ENCODE results near the gene SFT2D1.
"Not testable (repeated sequence)": the region's sequence is repeated elsewhere in the genome, so short reads cannot be mapped to it uniquely, and the experiment has no call there.

SFT2D1 gene

DNA sequence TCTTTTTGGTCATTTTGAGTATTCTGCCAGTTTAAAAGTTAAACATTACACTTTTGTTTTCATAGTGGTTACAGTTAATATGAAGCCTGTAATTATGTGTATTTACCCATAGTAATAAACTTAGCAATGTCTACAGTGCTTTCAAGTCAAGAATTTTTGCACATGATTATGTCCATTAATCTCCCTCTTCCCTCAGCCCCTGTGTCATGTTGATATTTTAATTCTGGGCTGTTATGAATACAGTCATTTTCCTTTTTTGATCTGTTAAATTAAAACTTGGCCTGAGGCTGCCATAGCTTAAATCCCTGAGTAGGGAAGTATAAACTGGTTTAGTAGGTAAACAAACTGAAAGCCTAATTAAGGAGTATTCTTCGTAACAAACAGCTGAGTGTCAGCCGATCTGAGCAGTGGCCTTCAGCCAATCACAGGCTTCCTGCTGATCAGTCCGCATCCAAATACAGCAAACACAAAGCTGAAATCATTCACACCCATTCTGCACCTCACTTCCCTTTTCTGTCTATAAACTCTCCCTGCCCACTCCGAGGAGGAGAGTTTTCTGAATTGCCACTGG is 9.5 kb upstream of the SFT2D1 start:
- Histone ChIP-seq H3K4me1 (ENCODE audit: control insufficient read depth in 2 of 2, insufficient read depth in 2 of 2, low read length in 2 of 2) (peaks cover 0 to 10% of the 10 kb centered on the region in 2 donors), H3K27me3 (ENCODE audit: control insufficient read depth in 2 of 2, insufficient read depth in 2 of 2, low read length in 2 of 2) (no peaks in the 10 kb centered on the region), H3K27ac (ENCODE audit: low read depth in 2 of 2, low read length in 2 of 2) (peak overlapping the region; percentile 1 to 64), H3K4me3 (ENCODE audit: low read length in 2 of 2) (peak overlapping the region; percentile 22 to 43), H3K36me3 (ENCODE audit: control insufficient read depth in 2 of 2, insufficient read depth in 2 of 2, low read length in 2 of 2) (no peaks in the 10 kb centered on the region), H3K9ac (ENCODE audit: low read depth in 1 of 2, low read length in 2 of 2) (no peak overlapping the region), H3K9me3 (ENCODE audit: control insufficient read depth in 2 of 2, low read length in 2 of 2) (no peaks in the 10 kb centered on the region)

DNA sequence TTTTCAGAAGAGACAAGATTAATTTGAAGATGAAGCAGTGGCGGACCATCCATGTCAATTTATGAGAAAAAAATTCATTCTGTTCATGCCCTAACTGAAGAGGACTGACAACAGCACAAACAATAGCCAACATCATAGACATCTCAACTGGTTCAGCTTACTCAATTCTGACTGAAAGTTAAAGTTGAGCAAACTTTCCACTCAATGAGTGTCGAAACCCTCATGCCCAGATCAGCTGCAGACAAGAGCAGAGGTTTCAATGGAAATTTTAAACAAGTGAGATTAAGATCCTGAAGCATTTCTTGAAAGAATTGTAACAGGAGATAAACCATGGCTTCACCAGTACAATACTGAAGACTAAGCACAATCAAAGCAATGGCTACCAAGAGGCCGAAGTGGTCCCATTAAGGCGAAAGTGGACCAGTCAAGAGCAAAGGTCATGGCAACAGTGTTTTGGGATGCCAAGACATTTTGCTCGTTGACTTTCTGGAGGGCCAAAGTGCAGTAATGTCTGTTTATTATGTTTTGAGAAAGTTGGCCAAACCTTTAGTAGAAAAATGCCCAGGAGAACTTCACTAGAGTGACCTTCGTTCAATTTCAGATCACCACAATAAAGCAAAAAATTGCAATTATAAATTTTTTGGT is 6.1 kb upstream of the SFT2D1 start:
- H3K36me3 ChIP-seq (ENCODE audit: control insufficient read depth in 2 of 2, insufficient read depth in 2 of 2, low read length in 2 of 2), result no peaks in the 10 kb centered on the region
- no peak overlapping the region for H3K9ac ChIP-seq (ENCODE audit: low read depth in 1 of 2, low read length in 2 of 2)
- no peaks in the 10 kb centered on the region for H3K27me3 ChIP-seq (ENCODE audit: control insufficient read depth in 2 of 2, insufficient read depth in 2 of 2, low read length in 2 of 2)
- H3K4me3 ChIP-seq (ENCODE audit: low read length in 2 of 2), result no peak overlapping the region
- no peak overlapping the region for H3K27ac ChIP-seq (ENCODE audit: low read depth in 2 of 2, low read length in 2 of 2)
- H3K9me3 ChIP-seq (ENCODE audit: control insufficient read depth in 2 of 2, low read length in 2 of 2), result no peaks in the 10 kb centered on the region
- peaks cover under 1 to 11% of the 10 kb centered on the region in 2 donors for H3K4me1 ChIP-seq (ENCODE audit: control insufficient read depth in 2 of 2, insufficient read depth in 2 of 2, low read length in 2 of 2)

DNA sequence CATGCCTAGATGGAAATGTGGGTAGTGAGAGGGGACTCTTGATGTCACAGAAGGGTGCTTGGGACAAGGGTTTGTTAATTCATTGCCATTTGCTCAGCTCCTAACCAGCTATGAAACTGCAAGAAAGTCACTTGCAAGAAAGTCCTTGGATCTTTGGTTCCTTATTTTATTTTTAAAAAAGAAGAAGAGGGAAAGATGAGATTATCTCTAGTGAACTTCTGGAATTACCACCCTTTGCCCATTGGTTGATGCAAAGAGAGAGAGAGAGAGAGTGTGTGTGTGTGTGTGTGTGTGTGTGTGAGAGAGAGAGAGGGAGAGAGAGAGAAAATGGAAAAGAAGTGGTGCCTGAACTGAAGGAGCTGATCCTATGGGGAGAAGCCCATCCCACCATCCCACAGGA is 4.6 kb upstream of the SFT2D1 start:
- peaks cover 4 to 11% of the 10 kb centered on the region in 2 donors for H3K4me1 ChIP-seq (ENCODE audit: control insufficient read depth in 2 of 2, insufficient read depth in 2 of 2, low read length in 2 of 2)
- H3K36me3 ChIP-seq (ENCODE audit: control insufficient read depth in 2 of 2, insufficient read depth in 2 of 2, low read length in 2 of 2), result no peaks in the 10 kb centered on the region
- no peak overlapping the region for H3K4me3 ChIP-seq (ENCODE audit: low read length in 2 of 2)
- H3K27ac ChIP-seq (ENCODE audit: low read depth in 2 of 2, low read length in 2 of 2), result no peak overlapping the region
- no peak overlapping the region for H3K9ac ChIP-seq (ENCODE audit: low read depth in 1 of 2, low read length in 2 of 2)
- no peaks in the 10 kb centered on the region for H3K27me3 ChIP-seq (ENCODE audit: control insufficient read depth in 2 of 2, insufficient read depth in 2 of 2, low read length in 2 of 2)
- no peaks in the 10 kb centered on the region for H3K9me3 ChIP-seq (ENCODE audit: control insufficient read depth in 2 of 2, low read length in 2 of 2)

DNA sequence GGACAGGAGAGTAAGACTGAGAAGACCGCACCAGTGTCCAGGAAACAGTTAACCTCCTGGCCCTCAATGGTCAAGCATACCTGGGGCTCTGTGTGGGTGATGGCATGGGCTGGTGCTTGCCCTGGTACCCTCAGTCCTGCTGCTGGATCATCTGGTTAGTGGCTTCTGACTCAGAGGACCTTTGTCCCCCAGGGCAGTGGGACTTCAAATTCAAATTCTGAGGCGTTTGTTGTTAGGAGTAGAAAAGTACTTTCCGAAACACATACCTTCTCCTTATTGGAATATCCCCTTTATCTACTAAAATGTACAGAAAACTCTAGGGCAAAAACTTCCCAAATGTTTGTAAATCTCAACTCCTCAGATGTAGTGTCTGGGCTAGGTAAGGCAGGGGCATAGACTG is 4.1 kb upstream of the SFT2D1 start:
- Histone ChIP-seq H3K27ac (ENCODE audit: low read depth in 2 of 2, low read length in 2 of 2) (no peak overlapping the region), H3K36me3 (ENCODE audit: control insufficient read depth in 2 of 2, insufficient read depth in 2 of 2, low read length in 2 of 2) (no peaks in the 10 kb centered on the region), H3K4me3 (ENCODE audit: low read length in 2 of 2) (no peak overlapping the region), H3K4me1 (ENCODE audit: control insufficient read depth in 2 of 2, insufficient read depth in 2 of 2, low read length in 2 of 2) (peaks cover 4 to 10% of the 10 kb centered on the region in 2 donors), H3K27me3 (ENCODE audit: control insufficient read depth in 2 of 2, insufficient read depth in 2 of 2, low read length in 2 of 2) (no peaks in the 10 kb centered on the region), H3K9me3 (ENCODE audit: control insufficient read depth in 2 of 2, low read length in 2 of 2) (no peaks in the 10 kb centered on the region), H3K9ac (ENCODE audit: low read depth in 1 of 2, low read length in 2 of 2) (no peak overlapping the region)

DNA sequence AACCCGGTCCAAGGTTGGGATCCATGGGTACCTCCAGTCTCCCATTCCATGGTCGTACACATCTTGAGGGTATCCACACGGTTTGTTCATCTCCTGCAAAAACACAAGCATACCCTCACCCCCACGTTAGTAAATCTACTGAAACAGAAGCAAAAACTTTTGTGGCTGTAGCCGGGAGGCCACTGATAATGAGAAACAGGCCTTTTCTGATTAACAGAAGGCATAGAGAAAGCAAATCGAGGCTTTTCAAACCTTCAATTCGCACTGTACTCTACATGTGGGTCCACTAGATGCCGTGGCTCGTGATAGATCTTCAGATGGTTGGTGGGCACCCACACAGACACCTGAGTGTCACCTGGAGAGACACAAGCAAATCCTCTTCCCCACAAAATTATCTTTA is 3.3 kb upstream of the SFT2D1 start:
- not testable (repeated sequence) for H3K9ac ChIP-seq (ENCODE audit: low read depth in 1 of 2, low read length in 2 of 2); H3K9me3 ChIP-seq (ENCODE audit: control insufficient read depth in 2 of 2, low read length in 2 of 2); H3K4me3 ChIP-seq (ENCODE audit: low read length in 2 of 2); H3K27me3 ChIP-seq (ENCODE audit: control insufficient read depth in 2 of 2, insufficient read depth in 2 of 2, low read length in 2 of 2); H3K27ac ChIP-seq (ENCODE audit: low read depth in 2 of 2, low read length in 2 of 2); H3K36me3 ChIP-seq (ENCODE audit: control insufficient read depth in 2 of 2, insufficient read depth in 2 of 2, low read length in 2 of 2)
- peaks cover 4 to 12% of the 10 kb centered on the region in 2 donors for H3K4me1 ChIP-seq (ENCODE audit: control insufficient read depth in 2 of 2, insufficient read depth in 2 of 2, low read length in 2 of 2)

DNA sequence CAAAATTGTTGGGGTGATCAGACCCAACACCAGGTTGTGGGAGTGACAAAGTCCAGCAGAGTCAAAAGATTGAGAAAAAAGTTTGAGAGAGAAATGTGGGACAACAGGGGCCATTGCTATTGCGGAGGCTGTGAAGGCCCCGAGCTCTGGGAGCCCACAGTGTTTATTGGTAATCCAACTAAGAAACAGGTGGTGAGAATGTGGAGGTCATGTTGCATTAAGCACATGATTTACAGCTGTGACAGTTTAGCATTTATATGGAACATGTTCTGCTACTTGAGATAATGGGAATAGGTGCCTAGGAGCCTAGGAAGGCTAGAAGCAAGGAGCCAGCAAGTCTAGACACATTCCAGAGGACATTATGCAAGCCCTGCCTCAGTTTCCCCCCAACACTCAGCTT is 2.6 kb upstream of the SFT2D1 start:
- not testable (repeated sequence) for H3K9me3 ChIP-seq (ENCODE audit: control insufficient read depth in 2 of 2, low read length in 2 of 2); H3K36me3 ChIP-seq (ENCODE audit: control insufficient read depth in 2 of 2, insufficient read depth in 2 of 2, low read length in 2 of 2); H3K4me3 ChIP-seq (ENCODE audit: low read length in 2 of 2); H3K9ac ChIP-seq (ENCODE audit: low read depth in 1 of 2, low read length in 2 of 2); H3K27ac ChIP-seq (ENCODE audit: low read depth in 2 of 2, low read length in 2 of 2); H3K27me3 ChIP-seq (ENCODE audit: control insufficient read depth in 2 of 2, insufficient read depth in 2 of 2, low read length in 2 of 2)
- H3K4me1 ChIP-seq (ENCODE audit: control insufficient read depth in 2 of 2, insufficient read depth in 2 of 2, low read length in 2 of 2), result peaks cover 10 to 12% of the 10 kb centered on the region in 2 donors

DNA sequence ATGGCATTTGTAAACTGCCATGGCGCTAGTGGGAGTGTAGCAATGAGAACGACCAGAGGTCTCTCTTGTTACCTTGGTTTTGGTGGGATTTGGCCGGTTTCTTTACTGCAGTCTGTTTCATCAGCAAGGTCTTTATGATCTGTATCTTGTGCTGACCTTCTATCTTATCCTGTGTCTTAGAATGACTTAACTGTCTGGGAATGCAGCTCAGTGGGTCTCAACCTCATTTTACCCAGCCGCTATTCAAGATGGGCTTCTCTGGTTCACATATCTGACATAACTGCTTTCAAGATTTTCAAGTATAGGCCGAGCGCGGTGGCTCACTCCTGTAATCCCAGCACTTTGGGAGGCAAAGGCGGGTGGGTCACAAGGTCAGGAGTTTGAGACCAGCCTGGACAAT is 1.9 kb upstream of the SFT2D1 start:
- Histone ChIP-seq H3K4me3 (ENCODE audit: low read length in 2 of 2) (no peak overlapping the region), H3K9me3 (ENCODE audit: control insufficient read depth in 2 of 2, low read length in 2 of 2) (no peaks in the 10 kb centered on the region), H3K27me3 (ENCODE audit: control insufficient read depth in 2 of 2, insufficient read depth in 2 of 2, low read length in 2 of 2) (no peaks in the 10 kb centered on the region), H3K9ac (ENCODE audit: low read depth in 1 of 2, low read length in 2 of 2) (no peak overlapping the region), H3K27ac (ENCODE audit: low read depth in 2 of 2, low read length in 2 of 2) (no peak overlapping the region), H3K36me3 (ENCODE audit: control insufficient read depth in 2 of 2, insufficient read depth in 2 of 2, low read length in 2 of 2) (no peaks in the 10 kb centered on the region), H3K4me1 (ENCODE audit: control insufficient read depth in 2 of 2, insufficient read depth in 2 of 2, low read length in 2 of 2) (peaks cover 12% of the 10 kb centered on the region in 2 donors)

DNA sequence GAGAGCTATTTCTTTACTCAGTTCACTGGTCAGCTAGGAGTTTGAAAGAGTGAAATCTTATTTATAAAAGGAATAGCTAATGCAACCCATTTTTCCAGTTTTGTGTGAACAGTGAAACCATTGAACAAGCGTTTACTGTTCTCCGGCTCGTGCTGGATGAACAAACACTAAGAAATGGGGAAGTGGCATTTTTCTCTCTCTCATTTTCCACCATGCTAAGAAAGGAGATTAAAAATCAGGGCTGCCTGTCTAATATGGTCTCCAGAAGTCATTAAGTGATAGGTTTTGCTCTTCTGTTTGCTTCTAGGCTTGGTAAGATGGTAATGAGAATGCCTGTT is 774 bp upstream of the SFT2D1 start:
- Histone ChIP-seq H3K27me3 (ENCODE audit: control insufficient read depth in 2 of 2, insufficient read depth in 2 of 2, low read length in 2 of 2) (no peaks in the 10 kb centered on the region), H3K27ac (ENCODE audit: low read depth in 2 of 2, low read length in 2 of 2) (peak overlapping the region; percentile 90 to 94), H3K36me3 (ENCODE audit: control insufficient read depth in 2 of 2, insufficient read depth in 2 of 2, low read length in 2 of 2) (no peaks in the 10 kb centered on the region), H3K9me3 (ENCODE audit: control insufficient read depth in 2 of 2, low read length in 2 of 2) (no peaks in the 10 kb centered on the region), H3K9ac (ENCODE audit: low read depth in 1 of 2, low read length in 2 of 2) (peak overlapping the region; percentile 97 to 99), H3K4me3 (ENCODE audit: low read length in 2 of 2) (peak overlapping the region; percentile 89 to 98), H3K4me1 (ENCODE audit: control insufficient read depth in 2 of 2, insufficient read depth in 2 of 2, low read length in 2 of 2) (peaks cover 12% of the 10 kb centered on the region in 2 donors)

DNA sequence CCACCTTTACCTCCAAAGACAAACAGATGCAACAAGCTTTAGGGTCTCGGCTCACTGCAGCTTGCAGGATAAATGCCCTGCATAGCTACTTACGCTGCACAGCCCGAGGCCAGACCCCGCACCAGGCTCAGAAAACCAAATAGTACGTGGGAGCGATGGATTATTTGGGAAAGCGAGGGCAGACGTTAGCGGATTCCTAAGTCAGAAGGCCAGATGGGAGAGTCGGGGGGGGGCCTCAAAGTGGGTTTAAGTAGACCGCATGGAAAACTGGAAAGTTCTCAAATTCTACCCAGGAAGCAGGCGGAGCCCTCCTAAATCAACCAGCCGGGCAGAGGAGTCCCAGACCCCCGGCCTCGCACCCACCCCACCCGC is 382 bp downstream of the SFT2D1 start:
- peak overlapping the region; percentile 90 to 94 for H3K27ac ChIP-seq (ENCODE audit: low read depth in 2 of 2, low read length in 2 of 2)
- peaks cover 12% of the 10 kb centered on the region in 2 donors for H3K4me1 ChIP-seq (ENCODE audit: control insufficient read depth in 2 of 2, insufficient read depth in 2 of 2, low read length in 2 of 2)
- H3K27me3 ChIP-seq (ENCODE audit: control insufficient read depth in 2 of 2, insufficient read depth in 2 of 2, low read length in 2 of 2), result no peaks in the 10 kb centered on the region
- H3K36me3 ChIP-seq (ENCODE audit: control insufficient read depth in 2 of 2, insufficient read depth in 2 of 2, low read length in 2 of 2), result peaks cover 3 to 6% of the 10 kb centered on the region in 2 donors
- no peaks in the 10 kb centered on the region for H3K9me3 ChIP-seq (ENCODE audit: control insufficient read depth in 2 of 2, low read length in 2 of 2)
- H3K9ac ChIP-seq (ENCODE audit: low read depth in 1 of 2, low read length in 2 of 2), result peak overlapping the region; percentile 97 to 99
- H3K4me3 ChIP-seq (ENCODE audit: low read length in 2 of 2), result peak overlapping the region; percentile 89 to 98

DNA sequence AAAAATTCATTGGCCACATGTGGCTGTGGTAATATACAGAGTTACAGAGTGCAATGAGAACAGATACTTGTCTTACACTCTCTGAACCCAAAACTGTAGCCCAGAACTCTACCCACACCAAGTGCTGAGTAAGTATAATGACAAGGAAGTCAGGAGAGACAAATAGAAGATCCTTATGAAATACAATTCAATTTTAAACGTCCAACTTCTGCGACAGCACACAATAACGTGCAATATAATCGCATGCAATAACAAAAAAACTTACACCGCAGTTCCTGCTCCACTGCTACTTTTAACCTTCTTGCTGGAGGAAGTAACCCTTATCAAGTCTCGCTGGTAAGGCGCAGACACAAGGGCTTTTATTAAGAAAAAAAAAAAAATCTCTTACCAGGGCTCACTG is 881 bp downstream of the SFT2D1 start:
- H3K27me3 ChIP-seq (ENCODE audit: control insufficient read depth in 2 of 2, insufficient read depth in 2 of 2, low read length in 2 of 2), result no peaks in the 10 kb centered on the region
- H3K9me3 ChIP-seq (ENCODE audit: control insufficient read depth in 2 of 2, low read length in 2 of 2), result no peaks in the 10 kb centered on the region
- peak overlapping the region; percentile 89 to 98 for H3K4me3 ChIP-seq (ENCODE audit: low read length in 2 of 2)
- peak overlapping the region; percentile 97 to 99 for H3K9ac ChIP-seq (ENCODE audit: low read depth in 1 of 2, low read length in 2 of 2)
- H3K36me3 ChIP-seq (ENCODE audit: control insufficient read depth in 2 of 2, insufficient read depth in 2 of 2, low read length in 2 of 2), result peaks cover 8% of the 10 kb centered on the region in 2 donors
- H3K27ac ChIP-seq (ENCODE audit: low read depth in 2 of 2, low read length in 2 of 2), result peak overlapping the region in 1 of 2 donors; percentile 94
- H3K4me1 ChIP-seq (ENCODE audit: control insufficient read depth in 2 of 2, insufficient read depth in 2 of 2, low read length in 2 of 2), result peaks cover 12% of the 10 kb centered on the region in 2 donors

All from mucosa of rectum (tissue), 2 donors.